GM18502 (cell line): Measurements from ENCODE around the gene LAMA3.

Experiments used
- ATAC-seq: cut with Tn5 transposase; IDR thresholded peaks from one replicate; pipeline ENCODE4 v1.9.1; 2021; ENCODE audit warnings: mild to moderate bottlenecking; ENCODE audit not compliant: unreplicated experiment, poor library complexity

LAMA3 gene

DNA sequence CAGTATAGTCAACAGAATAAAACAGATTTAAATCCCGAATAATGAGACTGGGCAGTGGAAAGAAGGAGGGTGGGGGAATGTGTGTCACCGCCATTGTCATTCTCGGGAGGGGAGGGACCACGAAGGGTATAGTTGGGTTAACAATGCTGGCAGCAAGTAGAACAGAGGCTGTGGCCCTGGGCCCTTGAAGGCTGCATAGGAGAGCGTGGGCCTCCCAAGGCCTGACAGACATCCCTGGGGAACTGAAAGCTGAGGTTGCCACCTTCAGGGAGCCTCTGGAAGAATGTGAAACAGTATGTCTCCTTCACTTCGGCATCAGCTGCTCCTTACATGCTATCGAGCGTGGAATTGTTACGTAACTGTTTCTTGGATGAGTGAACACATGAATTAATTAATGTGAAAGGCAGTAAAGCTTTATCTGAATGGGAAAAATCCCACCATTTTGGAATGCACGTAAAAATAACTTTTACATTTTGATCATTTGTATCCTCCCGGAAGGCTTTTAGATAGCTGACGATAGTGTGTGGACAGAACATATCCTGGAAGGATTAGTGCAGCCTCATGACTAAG lies 232.5 kb downstream of the LAMA3 start:
- no peak for ATAC-seq

DNA sequence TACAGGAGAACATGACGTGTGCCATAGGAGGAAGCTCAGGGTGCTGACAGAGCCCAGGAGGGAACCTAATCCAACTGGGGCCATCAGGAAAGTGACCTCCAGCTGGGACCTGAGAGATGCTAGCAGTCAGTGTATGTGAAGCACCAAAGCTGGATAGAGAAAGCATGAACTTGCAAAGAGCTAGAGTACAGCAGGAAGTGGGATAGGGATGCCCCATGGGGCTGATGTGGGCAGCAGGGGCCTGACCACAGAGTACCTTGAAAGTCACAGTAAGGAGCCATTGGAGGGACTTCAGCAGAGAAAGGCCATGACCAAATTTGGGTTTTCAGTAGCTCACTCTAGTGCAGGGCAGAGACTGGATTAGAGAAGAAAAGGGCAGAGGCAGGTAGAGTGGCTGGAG lies 233.7 kb downstream of the LAMA3 start:
- ATAC-seq, result no peak

DNA sequence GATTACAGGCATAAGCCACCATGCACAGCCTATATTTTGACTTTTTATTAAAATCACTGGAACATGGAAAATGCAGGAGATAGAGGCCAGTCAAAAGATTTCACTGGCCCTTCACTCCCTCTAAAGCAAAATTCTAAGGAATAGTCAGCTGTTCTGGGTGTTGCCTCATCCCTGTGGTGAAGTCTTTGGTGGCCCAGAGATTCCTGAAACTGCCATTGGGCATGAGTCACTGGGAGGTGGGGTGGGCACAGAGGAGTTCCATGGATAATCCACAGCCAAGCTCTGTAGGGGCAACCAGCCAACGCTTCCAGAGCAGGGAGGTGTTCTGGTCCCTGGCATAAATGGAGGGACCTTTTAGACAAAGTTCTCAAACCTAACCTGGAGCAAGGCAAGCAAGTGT lies 235.6 kb downstream of the LAMA3 start:
- no peak for ATAC-seq

DNA sequence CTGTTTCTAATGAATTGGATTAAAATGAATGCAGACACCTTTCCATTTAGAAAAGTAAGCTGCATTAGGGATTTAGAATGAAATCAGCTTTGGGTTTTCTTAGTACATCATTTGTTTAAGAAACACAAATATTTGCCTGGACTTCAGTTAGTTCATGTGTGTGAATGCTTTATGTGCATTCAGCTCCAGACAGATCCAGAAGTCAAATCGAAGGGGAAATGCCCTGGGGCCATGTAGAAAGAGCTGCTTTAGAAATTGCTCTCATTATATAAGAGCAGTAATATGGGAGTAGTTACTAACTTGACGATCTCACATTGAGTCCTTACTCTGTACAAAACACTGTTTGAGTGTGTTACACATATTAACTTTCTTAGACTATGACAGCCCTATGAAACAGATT lies 237.3 kb downstream of the LAMA3 start:
- no peak for ATAC-seq

DNA sequence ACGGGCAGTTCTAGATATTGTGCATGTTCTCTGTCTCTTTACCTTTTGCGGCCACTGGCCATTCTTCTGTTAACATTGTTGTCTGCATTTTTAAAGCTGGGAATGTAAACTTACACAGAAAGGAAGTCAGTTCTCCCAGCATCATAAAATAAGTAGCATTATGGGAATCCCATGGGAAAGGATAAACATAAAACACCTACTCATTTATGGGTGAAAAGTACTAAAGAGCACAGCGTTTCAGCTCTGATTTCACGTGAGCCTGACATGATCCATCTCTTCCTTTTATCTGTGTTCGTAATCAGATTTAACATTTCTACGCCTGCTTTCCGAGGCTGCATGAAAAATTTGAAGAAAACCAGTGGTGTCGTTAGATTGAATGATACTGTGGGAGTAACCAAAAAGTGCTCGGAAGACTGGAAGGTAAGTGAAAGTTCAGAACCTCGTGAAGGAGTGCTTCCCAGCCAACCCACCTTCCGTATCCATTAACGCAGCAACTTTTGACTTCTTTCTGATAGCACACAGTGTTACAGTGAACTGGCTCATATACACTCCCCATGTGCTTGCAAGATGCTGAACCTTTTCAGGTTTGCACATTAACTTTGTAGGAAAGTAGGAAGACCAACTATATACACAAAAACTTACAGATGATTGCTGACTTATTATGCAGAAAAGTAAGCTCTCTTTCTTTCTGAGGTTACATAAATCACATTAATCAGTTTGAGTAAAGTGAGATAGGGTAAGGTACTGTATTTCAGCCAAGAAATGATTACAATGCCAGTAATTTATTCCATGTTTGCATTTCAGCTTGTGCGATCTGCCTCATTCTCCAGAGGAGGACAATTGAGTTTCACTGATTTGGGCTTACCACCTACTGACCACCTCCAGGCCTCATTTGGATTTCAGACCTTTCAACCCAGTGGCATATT lies 238.8 kb downstream of the LAMA3 start:
- ATAC-seq, result no peak

DNA sequence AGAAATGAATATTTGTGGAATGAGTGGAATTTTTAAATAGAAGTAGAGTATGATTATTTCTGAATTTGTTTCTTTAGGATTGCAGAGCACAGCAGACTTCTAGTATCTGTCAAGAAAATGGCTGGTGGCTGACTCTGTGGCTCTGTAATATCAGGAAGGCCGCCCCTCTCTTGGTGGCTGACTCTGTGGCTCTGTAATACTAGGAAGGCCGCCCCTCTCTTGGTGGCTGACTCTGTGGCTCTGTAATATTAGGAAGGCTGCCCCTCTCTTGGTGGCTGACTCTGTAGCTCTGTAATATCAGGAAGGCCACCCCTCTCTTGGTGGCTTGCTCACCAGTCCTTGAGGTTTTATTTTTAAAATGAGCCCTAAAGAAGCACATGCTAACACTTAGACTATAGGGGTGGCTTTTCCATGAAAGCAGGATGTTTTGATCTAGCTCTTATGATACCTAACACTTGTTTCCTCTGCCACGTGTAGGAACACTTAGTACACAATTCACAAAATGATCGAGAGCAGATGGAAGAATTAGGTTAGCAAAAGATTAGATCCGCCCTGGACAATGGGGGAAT lies 240.2 kb downstream of the LAMA3 start:
- no peak for ATAC-seq

DNA sequence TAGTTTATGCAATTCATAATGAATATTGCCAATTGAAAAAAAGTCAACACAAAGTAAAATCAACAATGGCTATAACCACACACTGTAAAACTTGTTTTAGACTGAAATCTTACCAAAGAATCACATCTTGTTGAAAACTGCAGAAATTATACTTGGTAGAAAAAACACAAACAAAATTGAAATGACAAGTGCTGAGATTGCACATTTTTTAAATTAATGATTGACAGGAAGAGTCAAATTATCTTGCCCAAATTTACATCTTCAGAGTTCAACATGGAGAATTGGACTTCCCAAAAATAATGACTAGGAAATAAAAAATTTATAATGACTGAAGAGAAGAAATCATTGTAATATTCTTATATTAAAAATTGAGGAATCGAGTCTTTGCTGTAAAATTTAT lies 240.7 kb downstream of the LAMA3 start:
- no peak for ATAC-seq

DNA sequence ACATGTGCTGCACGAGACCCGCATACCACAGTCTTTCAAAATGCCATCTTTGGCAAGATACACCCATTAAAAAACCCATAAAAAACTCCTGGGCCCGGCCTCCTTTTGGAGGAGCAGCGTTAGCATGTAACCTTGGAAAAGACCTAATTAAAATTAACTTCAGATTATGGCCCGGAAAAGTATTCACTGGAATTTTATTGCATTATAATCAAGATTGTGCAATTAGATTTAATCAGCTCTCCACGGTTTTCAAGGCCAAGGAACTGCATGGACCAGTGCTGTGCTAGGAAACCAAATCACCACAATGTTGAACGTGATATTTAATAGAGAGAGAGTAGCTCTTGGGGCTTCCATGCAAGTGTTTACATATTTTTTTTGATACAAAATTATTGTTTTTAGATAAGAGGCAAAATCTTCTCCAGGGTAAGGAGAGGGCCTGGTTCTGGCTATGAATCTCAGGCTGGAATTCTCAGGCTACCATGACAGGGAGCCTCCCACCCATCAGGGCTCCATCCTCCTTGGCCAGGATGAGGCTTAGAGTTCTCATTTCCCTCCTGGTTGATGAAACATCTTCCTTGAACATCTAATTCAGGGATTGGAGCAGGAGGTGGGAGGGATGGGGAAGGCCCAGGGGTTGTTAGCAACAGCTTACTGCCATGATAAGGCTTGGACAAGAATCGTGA lies 243.3 kb downstream of the LAMA3 start:
- ATAC-seq, result no peak

DNA sequence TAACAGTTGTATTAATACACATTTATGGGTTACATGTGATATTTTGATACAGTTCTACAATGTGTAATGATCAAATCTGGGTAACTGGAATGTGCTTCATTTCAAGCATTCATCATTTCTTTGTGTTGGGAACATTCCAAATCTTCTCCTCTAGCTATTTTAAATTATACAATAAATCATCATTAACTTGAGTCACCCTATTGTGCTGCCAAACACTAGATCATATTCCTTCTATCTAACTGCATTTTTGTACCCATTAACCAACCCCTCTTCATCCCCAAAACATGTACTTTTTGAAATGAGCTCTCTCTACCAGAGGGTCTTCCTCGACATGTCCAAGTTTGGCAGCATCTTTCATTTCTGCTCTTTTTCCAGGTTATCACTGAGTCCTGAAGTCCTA lies 244.2 kb downstream of the LAMA3 start:
- no peak for ATAC-seq

DNA sequence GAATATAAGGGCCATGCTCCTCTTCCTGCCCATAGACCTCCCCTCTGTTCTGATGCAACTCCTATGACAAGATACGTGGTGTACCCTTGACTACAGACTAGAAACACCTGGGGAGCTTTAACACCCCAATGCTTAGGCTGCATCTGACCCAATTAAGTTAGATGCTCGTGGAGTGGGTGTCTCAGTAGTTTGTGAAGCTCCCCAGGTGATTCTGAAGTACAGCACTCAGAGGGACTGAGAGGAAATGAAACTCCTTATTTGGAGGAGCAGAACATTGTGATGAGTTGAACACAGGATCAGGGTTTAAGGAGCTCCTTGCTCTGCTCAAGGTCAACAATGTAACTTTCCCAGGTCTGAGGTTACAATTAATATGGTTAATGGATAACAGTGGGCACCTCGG lies 245.0 kb downstream of the LAMA3 start:
- ATAC-seq, result peak; percentile 53

DNA sequence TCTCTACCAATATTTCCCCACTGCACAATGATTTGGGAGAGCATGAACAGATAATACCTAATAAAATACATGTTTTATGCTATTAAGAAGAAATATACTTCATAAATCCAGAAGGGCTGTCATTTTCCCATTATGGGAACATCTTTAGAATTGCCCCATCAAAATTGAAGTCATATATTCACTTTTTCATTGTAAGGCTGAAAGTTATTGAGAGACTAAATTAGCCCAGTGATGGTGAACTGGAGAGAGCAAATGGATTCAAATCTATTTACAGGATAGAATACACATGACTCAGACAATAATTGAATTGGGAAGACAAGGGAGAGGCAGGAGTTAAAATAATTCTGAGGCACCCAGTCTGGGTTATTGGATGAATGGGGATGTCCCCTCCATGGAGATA lies 245.6 kb downstream of the LAMA3 start:
- no peak for ATAC-seq

DNA sequence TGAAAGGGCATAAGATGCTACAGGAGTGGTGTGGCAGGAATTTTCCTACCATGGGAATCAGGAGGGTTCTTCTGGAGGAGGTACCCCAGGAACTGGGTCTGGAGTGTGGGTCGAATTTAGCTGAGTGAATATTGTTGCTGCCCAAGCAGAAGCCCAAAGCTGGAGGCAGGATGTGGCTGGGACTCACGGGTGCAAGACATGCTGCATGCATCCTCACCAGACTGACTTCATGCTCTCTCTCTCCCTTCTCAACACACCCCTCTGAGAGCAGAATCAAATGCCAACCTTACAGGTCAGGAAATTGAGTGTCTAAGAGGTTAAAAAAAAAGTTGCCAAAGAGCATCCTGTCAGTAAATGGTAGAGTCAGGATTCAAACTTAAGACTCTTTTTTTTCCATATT lies 246.6 kb downstream of the LAMA3 start:
- ATAC-seq, result no peak

DNA sequence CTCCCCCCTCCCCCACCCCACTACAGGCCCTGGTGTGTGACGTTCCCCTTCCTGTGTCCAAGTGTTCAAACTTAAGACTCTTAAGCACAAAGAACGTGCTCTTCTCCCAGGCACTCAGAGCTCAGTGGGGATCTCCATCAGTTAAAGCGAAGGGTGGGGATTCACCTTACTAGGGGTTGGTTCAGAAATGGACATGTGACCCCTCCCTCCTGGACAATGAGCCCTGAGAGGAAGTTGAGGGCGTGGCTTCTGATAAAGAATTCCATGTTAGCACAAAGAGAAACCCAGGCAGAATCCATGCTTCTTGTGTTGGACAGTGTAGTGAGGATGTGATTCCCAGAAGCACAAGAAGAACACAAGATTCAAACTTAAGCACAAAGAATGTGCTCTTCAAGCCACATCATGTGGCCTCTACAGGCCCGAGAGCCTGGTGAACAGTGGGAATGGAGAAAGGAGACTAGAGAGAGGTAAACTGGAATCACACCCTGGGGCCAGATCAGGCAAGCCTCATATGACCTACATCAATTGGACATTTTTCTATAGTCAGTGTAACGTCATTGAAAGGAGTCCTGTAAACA lies 247.2 kb downstream of the LAMA3 start:
- ATAC-seq, result no peak

DNA sequence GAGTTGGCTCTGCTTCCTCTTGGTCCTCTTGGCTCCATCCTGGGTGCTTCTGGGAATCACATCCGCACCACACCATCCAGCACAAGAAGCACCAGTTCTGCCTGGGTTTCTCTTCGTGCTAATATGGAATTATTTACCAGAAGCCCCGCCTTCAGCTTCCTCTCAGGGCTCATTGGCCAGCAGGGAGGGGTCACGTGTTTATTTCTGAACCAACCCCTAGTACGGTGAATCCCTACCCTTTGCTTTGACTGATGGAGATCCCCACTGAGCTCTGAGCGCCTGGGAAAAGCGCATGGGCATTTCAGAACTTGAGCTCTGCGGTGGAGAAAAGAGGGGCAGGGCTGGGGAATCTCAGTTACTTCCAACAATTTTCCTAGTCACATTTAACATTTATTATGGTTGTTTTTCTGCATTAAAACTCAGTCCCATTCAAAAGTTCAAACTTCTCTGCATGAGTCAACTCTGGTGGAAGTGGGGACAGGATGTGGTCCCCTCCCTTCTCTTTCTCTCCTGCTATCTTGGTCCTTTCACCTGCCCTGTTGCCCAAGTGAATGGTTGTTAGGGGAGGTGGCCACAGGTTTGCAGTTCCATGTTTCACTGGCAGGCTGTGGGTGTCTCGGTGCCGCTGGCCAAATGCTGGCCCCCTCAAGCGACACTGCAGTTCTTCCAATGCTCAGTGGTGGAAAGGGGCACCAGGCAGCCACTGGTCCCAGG lies 248.9 kb downstream of the LAMA3 start:
- peak; percentile 59 for ATAC-seq

DNA sequence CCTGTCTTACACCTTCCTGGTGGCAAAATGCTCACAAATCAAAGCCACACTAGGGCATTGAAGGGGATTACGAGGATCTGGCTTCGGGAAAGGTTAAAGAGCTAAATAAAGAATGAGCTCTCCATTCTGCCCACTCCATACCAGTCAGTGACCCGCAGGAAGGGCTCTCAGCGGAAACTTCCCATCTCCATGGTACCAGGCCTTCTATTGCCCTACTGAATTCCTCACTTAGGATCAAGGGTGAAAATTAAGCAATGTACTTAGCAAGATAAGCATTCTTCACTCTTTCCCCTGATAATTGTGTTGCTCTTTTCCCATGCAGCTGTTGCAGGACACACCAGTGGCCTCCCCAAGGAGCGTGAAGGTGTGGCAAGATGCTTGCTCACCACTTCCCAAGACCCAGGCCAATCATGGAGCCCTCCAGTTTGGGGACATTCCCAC lies 249.7 kb downstream of the LAMA3 start:
- ATAC-seq, result no peak

DNA sequence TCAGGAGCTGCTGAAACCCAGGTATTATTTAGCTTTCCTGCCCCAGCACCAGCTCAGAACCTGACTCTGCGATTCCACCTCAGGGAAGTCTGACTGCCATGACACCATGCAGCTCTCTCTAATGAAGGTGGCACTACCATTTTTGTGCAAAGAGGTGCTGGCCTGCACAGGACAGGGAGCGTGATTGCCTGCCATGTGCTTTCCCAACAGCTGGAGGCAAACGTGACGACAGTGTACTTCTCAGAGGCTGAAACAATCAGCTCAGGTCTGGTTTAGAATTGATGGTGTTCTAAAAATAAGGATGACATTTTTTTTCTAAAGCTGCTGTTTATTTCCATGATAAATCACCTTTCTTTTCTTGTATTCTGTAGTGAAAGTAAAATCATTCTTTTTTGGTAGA lies 250.1 kb downstream of the LAMA3 start:
- no peak for ATAC-seq

DNA sequence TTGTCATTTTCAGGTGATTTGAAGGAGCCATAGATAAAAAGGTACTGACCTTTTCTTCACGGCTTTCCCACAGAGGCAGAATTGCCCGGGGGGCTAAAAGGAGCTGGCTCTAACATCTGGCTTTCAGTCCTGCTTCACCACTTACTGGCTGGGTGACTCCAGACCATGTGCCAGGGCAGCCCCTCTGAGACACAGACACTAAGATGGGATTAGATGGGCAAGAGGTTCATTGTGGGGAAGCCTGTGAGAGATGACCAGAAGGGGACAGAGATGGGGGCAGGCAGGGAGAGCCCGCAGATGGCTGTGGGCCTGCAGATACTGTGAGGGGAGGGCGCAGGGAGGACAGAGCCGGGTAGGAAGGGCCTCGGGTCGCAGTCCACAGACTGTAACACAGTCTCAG lies 250.6 kb downstream of the LAMA3 start:
- no peak for ATAC-seq

DNA sequence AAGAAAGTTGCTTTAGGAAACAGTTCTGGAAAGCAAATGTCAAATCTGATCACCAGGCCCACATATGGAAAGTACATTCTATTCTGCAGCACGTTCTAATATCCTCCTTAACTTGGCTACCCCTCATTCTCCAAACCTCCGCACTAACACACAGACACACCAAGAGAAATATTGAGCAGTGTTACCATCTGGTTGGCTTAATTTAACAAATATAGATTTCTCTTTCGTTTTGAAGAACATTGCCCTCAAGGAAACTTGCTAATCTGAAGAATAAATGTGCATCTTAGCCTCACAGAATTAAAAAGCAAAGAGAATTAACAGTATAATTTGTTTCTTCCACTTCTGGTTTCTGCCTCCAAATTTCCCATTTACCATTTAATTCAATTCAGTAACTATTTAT lies 252.5 kb downstream of the LAMA3 start:
- no peak for ATAC-seq

DNA sequence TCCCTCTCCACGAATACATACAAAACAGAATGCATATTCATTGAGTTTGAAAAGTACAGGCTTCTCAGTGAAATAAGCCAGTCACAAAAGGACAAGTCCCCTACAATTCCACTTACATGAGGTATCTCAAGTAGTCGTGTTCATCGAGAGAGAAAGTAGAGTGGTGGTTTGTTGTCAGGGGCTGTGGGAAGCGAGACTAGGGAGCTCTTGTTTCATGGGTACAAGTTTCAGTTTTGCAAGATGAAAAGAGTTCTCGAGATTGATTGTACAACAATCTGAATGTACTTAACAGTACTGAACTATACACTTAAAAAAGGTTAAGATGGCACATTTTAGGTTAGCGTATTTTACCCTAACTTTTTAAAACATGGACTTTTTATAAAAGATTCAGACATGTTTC lies 253.9 kb downstream of the LAMA3 start:
- ATAC-seq, result peak; percentile 68
